AG09319 (cell line): ENCODE results near the gene BCORL1.

Source experiments
- DNase-seq: peaks from one replicate; pipeline ENCODE4 v3.0.0-alpha.2; 2010; ENCODE audit warnings: low read depth; ENCODE audit errors: extremely low read depth
- CTCF ChIP-seq: IDR thresholded peaks from 2 replicates; pipeline ENCODE4 v1.5.1; 2011; ENCODE audit warnings: low read depth, mild to moderate bottlenecking, inconsistent platforms, low read length, moderate library complexity

BCORL1 gene

GRCh38 chrX:129956765-129957164, 25.7 kb upstream of the BCORL1 start:
- no peak for DNase-seq
- TF ChIP-seq CTCF: no peak

GRCh38 chrX:129957241-129958082, 25.0 kb upstream of the BCORL1 start:
- no peak for DNase-seq

GRCh38 chrX:129958083-129958465, 24.4 kb upstream of the BCORL1 start:
- DNase-seq: no peak
- no peak for TF ChIP-seq CTCF

More at GRCh38 chrX:129957241-129958082, 25.0 kb upstream of the BCORL1 start:
- TF ChIP-seq CTCF: no peak

DNA sequence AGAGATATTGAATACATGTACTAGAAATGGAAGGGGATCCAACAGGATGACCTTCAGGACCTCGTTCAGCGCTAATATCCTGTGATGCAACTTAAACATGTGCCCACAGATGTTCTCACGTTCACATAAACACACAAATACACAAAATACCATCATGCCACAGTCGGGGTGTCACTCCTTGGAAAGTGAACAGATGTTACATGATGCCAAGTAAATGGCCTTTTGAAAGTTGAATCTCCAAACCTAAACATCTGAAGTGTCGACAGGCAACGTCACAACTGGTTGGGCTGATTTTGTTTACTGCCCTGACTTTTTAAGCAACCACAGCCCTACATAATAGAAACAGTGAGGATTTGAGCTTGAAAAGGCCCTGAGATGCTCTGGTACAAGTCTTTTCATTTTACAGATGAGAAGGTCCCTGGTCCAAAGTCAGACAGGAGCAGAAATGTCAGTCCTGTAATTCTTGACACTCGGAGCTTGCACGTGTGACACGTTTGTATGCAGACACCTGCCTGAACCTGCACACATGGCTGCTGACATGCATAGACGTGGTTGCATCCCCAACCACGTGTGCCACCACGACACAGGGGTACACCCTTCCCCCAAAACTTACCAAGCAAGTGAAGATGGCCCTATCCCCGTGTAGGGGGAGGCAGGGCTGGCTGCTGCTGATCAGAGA, 23.5 kb upstream of the BCORL1 start:
- no peak for DNase-seq
- no peak for TF ChIP-seq CTCF

DNA sequence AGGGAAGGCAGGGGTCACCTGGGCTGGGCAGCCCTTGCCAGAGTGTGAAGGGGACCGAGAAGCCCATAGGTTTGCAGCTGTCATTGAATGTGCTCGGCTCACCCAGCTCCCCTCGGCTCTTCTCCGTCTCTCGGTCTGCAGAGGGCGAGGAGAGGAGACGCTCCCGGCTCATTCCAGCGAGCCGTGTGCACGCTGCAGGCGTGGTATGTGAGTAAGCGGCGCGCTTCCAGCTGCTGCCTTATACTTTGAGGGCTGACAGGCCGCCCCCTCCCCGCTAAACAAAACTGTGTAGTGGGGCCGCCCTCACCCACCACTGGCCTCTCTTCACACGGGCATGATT, 23.0 kb upstream of the BCORL1 start:
- no peak for TF ChIP-seq CTCF
- DNase-seq: no peak

- no peak for TF ChIP-seq CTCF
- DNase-seq: no peak
Observed at GRCh38 chrX:129961180-129962083, 21.0 kb upstream of the BCORL1 start.

DNA sequence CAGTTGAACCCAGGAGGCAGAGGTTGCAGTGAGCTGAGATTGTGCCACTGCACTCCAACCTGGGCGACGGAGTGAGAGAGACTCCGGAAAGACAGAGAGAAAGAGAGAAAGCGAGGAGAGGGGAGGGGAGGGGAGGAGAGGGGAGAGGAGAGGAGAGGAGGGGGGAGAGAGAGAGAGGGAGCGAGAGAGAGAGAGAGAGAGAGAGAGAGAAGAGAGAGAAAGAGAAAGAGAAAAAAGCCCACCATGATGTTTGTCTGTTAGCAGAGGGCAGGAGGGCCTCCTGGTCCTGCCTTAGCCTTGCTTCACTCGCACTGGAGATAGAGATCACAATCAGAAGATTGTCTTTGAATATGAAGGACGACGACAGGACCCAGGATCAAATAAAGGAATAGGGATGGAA, 18.7 kb upstream of the BCORL1 start:
- DNase-seq: no peak
- no peak for TF ChIP-seq CTCF
